ENCODE data around the gene MST1.

MST1 gene

GRCh38 chr3:49729966-49730609 lies 40.8 kb upstream of the MST1 start:
- H3K36me3 ChIP-seq (ENCODE audit: control insufficient read depth, insufficient read depth, low read length), result peaks cover 21% of the 10 kb centered on the region
- no peak for TF ChIP-seq CTCF (IDR thresholded peaks at IDR 0.05; ENCODE audit: insufficient read depth, low read length, poor library complexity, severe bottlenecking)
- H3K4me3 ChIP-seq (replicated peaks; ENCODE audit: low read depth, low read length), result no peak overlapping the region
- no peak for DNase-seq (ENCODE audit: extremely low read depth, insufficient read length)
- no peaks in the 10 kb centered on the region for H3K27me3 ChIP-seq (replicated peaks; ENCODE audit: control insufficient read depth, insufficient read depth, low read length)

- TF ChIP-seq CTCF (IDR thresholded peaks at IDR 0.05; ENCODE audit: insufficient read depth, low read length, poor library complexity, severe bottlenecking), result no peak
- Histone ChIP-seq H3K4me3 (replicated peaks; ENCODE audit: low read depth, low read length) (no peak overlapping the region), H3K36me3 (ENCODE audit: control insufficient read depth, insufficient read depth, low read length) (peaks cover 21% of the 10 kb centered on the region), H3K27me3 (replicated peaks; ENCODE audit: control insufficient read depth, insufficient read depth, low read length) (no peaks in the 10 kb centered on the region)
- no peak for DNase-seq (ENCODE audit: extremely low read depth, insufficient read length)
Measured at GRCh38 chr3:49727924-49728361, 38.7 kb upstream of the MST1 start.

GRCh38 chr3:49727154-49727923 lies 38.1 kb upstream of the MST1 start:
- no peaks in the 10 kb centered on the region for H3K27me3 ChIP-seq (replicated peaks; ENCODE audit: control insufficient read depth, insufficient read depth, low read length)
- TF ChIP-seq CTCF (IDR thresholded peaks at IDR 0.05; ENCODE audit: insufficient read depth, low read length, poor library complexity, severe bottlenecking), result no peak
- peaks cover 18% of the 10 kb centered on the region for H3K36me3 ChIP-seq (ENCODE audit: control insufficient read depth, insufficient read depth, low read length)
- DNase-seq (ENCODE audit: extremely low read depth, insufficient read length), result no peak
- H3K4me3 ChIP-seq (replicated peaks; ENCODE audit: low read depth, low read length), result no peak overlapping the region

DNA sequence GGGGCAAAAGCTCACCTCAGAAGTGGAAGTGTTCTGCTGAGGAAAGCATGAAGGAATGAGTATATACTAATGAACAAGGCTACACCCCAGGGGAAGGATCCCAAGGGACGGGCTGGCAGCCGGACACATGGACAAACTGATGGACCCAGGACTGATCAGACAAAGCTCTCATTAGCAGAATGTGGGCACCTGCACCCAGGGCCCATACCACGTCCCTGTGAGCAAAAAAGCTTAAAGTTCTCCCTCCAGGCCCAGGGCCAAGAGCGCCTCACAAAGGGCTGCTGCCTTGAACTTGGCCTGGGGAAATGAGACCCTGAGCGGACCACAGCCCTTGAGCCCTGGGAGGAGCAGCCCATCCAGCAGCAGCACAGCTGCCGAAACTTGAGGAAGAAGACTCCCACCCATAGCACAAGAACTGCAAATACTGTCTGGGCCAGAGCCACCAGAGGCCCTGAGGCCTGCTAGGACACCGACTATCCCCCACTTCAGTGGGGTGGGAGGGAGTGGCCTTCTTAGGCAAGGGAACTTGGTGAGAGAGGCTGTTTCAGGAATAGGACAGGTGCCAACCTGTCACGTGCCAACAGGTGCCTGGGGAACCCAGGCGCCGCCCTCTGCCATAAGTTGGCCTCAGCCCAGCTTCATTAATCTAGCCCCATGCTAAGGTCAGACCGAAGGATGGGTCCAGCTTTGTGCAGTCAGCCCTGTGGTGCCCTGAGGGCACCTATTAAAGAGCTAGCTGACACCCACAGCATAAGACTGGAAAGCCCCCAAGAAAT lies 36.8 kb upstream of the MST1 start:
- no peak for TF ChIP-seq CTCF (IDR thresholded peaks at IDR 0.05; ENCODE audit: insufficient read depth, low read length, poor library complexity, severe bottlenecking)
- Histone ChIP-seq H3K36me3 (ENCODE audit: control insufficient read depth, insufficient read depth, low read length) (peaks cover 28% of the 10 kb centered on the region), H3K27me3 (replicated peaks; ENCODE audit: control insufficient read depth, insufficient read depth, low read length) (no peaks in the 10 kb centered on the region), H3K4me3 (replicated peaks; ENCODE audit: low read depth, low read length) (no peak overlapping the region)
- DNase-seq (ENCODE audit: extremely low read depth, insufficient read length), result no peak

- H3K4me3 ChIP-seq (replicated peaks; ENCODE audit: low read depth, low read length), result peak overlapping the region; percentile 99
- DNase-seq (ENCODE audit: extremely low read depth, insufficient read length), result no peak
- no peak for TF ChIP-seq CTCF (IDR thresholded peaks at IDR 0.05; ENCODE audit: insufficient read depth, low read length, poor library complexity, severe bottlenecking)
- peaks cover 31% of the 10 kb centered on the region for H3K36me3 ChIP-seq (ENCODE audit: control insufficient read depth, insufficient read depth, low read length)
- H3K27me3 ChIP-seq (replicated peaks; ENCODE audit: control insufficient read depth, insufficient read depth, low read length), result no peaks in the 10 kb centered on the region
Measured at GRCh38 chr3:49724586-49724985, 35.3 kb upstream of the MST1 start.

Data from GM06990 (cell line).